GM23338 (cell line): ENCODE data around the gene DIP2B. TPM values are rescaled to one million over a fixed set of nuclear protein-coding genes. Genes with fewer than 3 reads are reported as not detected.

ENCODE experiments used
- ATAC-seq: fragments of 200-7000 bp; cut with Tn5 transposase; 3 replicates; pipeline ENCODE4 v1.9.1; 2020
- DNase-seq: peaks from one replicate; pipeline ENCODE4 v3.0.0-alpha.2; 2015; ENCODE audit warnings: low spot score
- H2AFZ ChIP-seq: fragments of 200-600 bp; sonication (generic); 2 replicates; pipeline ENCODE4 v1.8.0; 2016; ENCODE audit warnings: antibody characterized with exemption, mild to moderate bottlenecking, moderate library complexity
- H3F3A ChIP-seq: fragments of 200-600 bp; sonication (generic); replicated peaks from 2 replicates; pipeline ENCODE4 v1.8.0; 2017; ENCODE audit warnings: antibody characterized with exemption, mixed run types, low read depth
- H3K27ac ChIP-seq: fragments of 200-600 bp; sonication (generic); 2 replicates; pipeline ENCODE4 v1.6.1; 2016; ENCODE audit warnings: low read depth
- H3K27me3 ChIP-seq: fragments of 200-600 bp; sonication (generic); 2 replicates; pipeline ENCODE4 v1.8.0; 2016; ENCODE audit warnings: mild to moderate bottlenecking, mixed run types, moderate library complexity; ENCODE audit not compliant: insufficient read depth
- H3K36me3 ChIP-seq: fragments of 200-600 bp; sonication (generic); 2 replicates; pipeline ENCODE4 v1.8.0; 2016; ENCODE audit warnings: mild to moderate bottlenecking; ENCODE audit not compliant: insufficient read depth
- H3K4me1 ChIP-seq: fragments of 200-600 bp; sonication (generic); 2 replicates; pipeline ENCODE4 v1.8.0; 2016; ENCODE audit warnings: mild to moderate bottlenecking, moderate library complexity; ENCODE audit not compliant: insufficient read depth
- H3K4me2 ChIP-seq: fragments of 200-600 bp; sonication (generic); 2 replicates; pipeline ENCODE4 v1.7.1; 2017; ENCODE audit warnings: mixed run types
- H3K4me3 ChIP-seq: fragments of 200-600 bp; sonication (generic); 2 replicates; pipeline ENCODE4 v1.6.1; 2016; ENCODE audit warnings: mixed run types
- H3K79me2 ChIP-seq: fragments of 200-600 bp; sonication (generic); replicated peaks from 2 replicates; pipeline ENCODE4 v1.8.0; 2017; ENCODE audit warnings: mild to moderate bottlenecking; ENCODE audit not compliant: insufficient read depth
- H3K9me2 ChIP-seq: fragments of 200-600 bp; sonication (generic); 2 replicates; pipeline ENCODE4 v1.8.0; 2017; ENCODE audit not compliant: insufficient read depth
- H4K20me1 ChIP-seq: fragments of 200-600 bp; sonication (generic); replicated peaks from 2 replicates; pipeline ENCODE4 v1.8.0; 2017; ENCODE audit warnings: mild to moderate bottlenecking; ENCODE audit not compliant: insufficient read depth
- H3K27ac Mint-ChIP-seq: 2 replicates; pipeline ENCODE4 v1.8.0; 2020; ENCODE audit warnings: inconsistent platforms, mild to moderate bottlenecking, moderate library complexity, mixed read lengths
- H3K27me3 Mint-ChIP-seq: 3 replicates; pipeline ENCODE4 v1.8.0; 2022; ENCODE audit warnings: low read depth, mild to moderate bottlenecking, moderate library complexity, mixed read lengths, inconsistent platforms; ENCODE audit not compliant: insufficient read depth, poor library complexity
- H3K36me3 Mint-ChIP-seq: 3 replicates; pipeline ENCODE4 v1.8.0; 2021; ENCODE audit warnings: low read depth, mild to moderate bottlenecking, inconsistent platforms, moderate library complexity, mixed read lengths
- H3K4me1 Mint-ChIP-seq: 3 replicates; pipeline ENCODE4 v1.8.0; 2020; ENCODE audit warnings: mild to moderate bottlenecking, inconsistent platforms, mixed read lengths
- H3K4me3 Mint-ChIP-seq: 3 replicates; pipeline ENCODE4 v1.8.0; 2021; ENCODE audit warnings: moderate library complexity, mild to moderate bottlenecking, inconsistent platforms, mixed read lengths
- H3K9me3 Mint-ChIP-seq: 3 replicates; pipeline ENCODE4 v1.8.0; 2020; ENCODE audit warnings: moderate library complexity, mild to moderate bottlenecking, inconsistent platforms, mixed read lengths
- CREB1 ChIP-seq: fragments of 250-450 bp; sonication (Bioruptor Pico); IDR thresholded peaks from 2 replicates; pipeline ENCODE4 v1.5.0; 2020; ENCODE audit warnings: low read depth, mild to moderate bottlenecking, moderate library complexity
- ETS1 ChIP-seq: IDR thresholded peaks from 2 replicates; pipeline ENCODE4 v1.6.1; 2016; ENCODE audit warnings: antibody characterized with exemption
- EZH2 ChIP-seq: fragments of 200-600 bp; sonication (generic); IDR thresholded peaks from one replicate; pipeline ENCODE4 v1.8.0; 2017; ENCODE audit warnings: antibody characterized with exemption, mild to moderate bottlenecking, low read depth; ENCODE audit not compliant: unreplicated experiment
- EZH2phosphoT487 ChIP-seq: fragments of 200-600 bp; sonication (generic); IDR thresholded peaks from one replicate; pipeline ENCODE4 v1.8.1; 2018; ENCODE audit warnings: antibody characterized with exemption; ENCODE audit not compliant: unreplicated experiment
- JUNB ChIP-seq: IDR thresholded peaks from one replicate; pipeline ENCODE4 v1.6.1; 2016; ENCODE audit warnings: antibody characterized with exemption; ENCODE audit not compliant: unreplicated experiment
- NANOG ChIP-seq: IDR thresholded peaks from 2 replicates; pipeline ENCODE4 v1.6.1; 2016; ENCODE audit warnings: antibody characterized with exemption, borderline replicate concordance
- POLR2AphosphoS5 ChIP-seq: IDR thresholded peaks from 2 replicates; pipeline ENCODE4 v1.6.1; 2016; ENCODE audit warnings: antibody characterized with exemption, low read depth
- REST ChIP-seq: IDR thresholded peaks from one replicate; pipeline ENCODE4 v1.6.1; 2018; ENCODE audit warnings: antibody characterized with exemption; ENCODE audit not compliant: unreplicated experiment
- ZNF114 ChIP-seq: fragments of 250-450 bp; sonication (Bioruptor Pico); IDR thresholded peaks from 2 replicates; pipeline ENCODE4 v1.5.0; 2020; ENCODE audit warnings: mild to moderate bottlenecking, moderate library complexity
- ZNF331 ChIP-seq: fragments of 250-450 bp; sonication (Bioruptor Pico); IDR thresholded peaks from 2 replicates; pipeline ENCODE4 v1.5.0; 2020; ENCODE audit warnings: low read depth, mild to moderate bottlenecking, moderate library complexity
- polyA plus RNA-seq: library from polyadenylated mRNA; unstranded; fragments of >200 nt; fragmentation: Nextera tagmentation; extraction: Ambion mirVana; gene quantifications from 2 replicates; pipeline ENCODE4 v1.2.1, GENCODE V29; 2016
- total RNA-seq: library from RNA; depleted of rRNA; stranded (reverse); fragments of >200 nt; shearing (Covaris generic); gene quantifications from 2 replicates; pipeline ENCODE4 v1.2.3, GENCODE V29; 2014

The DIP2B gene
- total and polyA plus RNA-seq, 2 experiments from 2014 or later = 8.0 to 36.4 TPM

- Histone ChIP-seq H2AFZ (no peak overlapping the region), H3K4me2 (no peak overlapping the region), H4K20me1 (peaks cover 13% of the 10 kb centered on the region), H3K4me1 (no peaks in the 10 kb centered on the region; the same call in none of the 2 replicates), H3K27ac (0 out of 2 replicates have a peak overlapping the region, but pooled peaks have one; percentile 11), H3F3A (no peaks in the 10 kb centered on the region), H3K27me3 (no peaks in the 10 kb centered on the region), H3K4me3 (no peak overlapping the region), H3K9me2 (no peaks in the 10 kb centered on the region), H3K79me2 (peaks cover 79% of the 10 kb centered on the region), H3K36me3 (no peaks in the 10 kb centered on the region)
- ATAC-seq = no peak
- H3K27ac Mint-ChIP-seq = peak overlapping the region; percentile 68
- TF ChIP-seq JUNB = no peak
- no peaks in the 10 kb centered on the region for H3K9me3 Mint-ChIP-seq
- no peaks in the 10 kb centered on the region for H3K27me3 Mint-ChIP-seq
- H3K4me3 Mint-ChIP-seq = no peak overlapping the region
- peaks cover 6% of the 10 kb centered on the region for H3K36me3 Mint-ChIP-seq
- H3K4me1 Mint-ChIP-seq = peaks cover 16% of the 10 kb centered on the region
- DNase-seq = no peak
Observed at GRCh38 chr12:50523772-50524171, 19.0 kb downstream of the DIP2B start.

GRCh38 chr12:50524621-50525020 lies 19.8 kb downstream of the DIP2B start:
- Histone ChIP-seq H3K4me3 (no peak overlapping the region), H3K36me3 (no peaks in the 10 kb centered on the region), H3K9me2 (no peaks in the 10 kb centered on the region), H4K20me1 (peaks cover 8% of the 10 kb centered on the region), H3K27ac (0 out of 2 replicates have a peak overlapping the region, but pooled peaks have one; percentile 11), H3K4me2 (no peak overlapping the region), H2AFZ (no peak overlapping the region), H3K79me2 (peaks cover 78% of the 10 kb centered on the region), H3K27me3 (no peaks in the 10 kb centered on the region), H3K4me1 (no peaks in the 10 kb centered on the region; the same call in none of the 2 replicates), H3F3A (no peaks in the 10 kb centered on the region)
- TF ChIP-seq NANOG (no peak), JUNB (no peak), ZNF331 (CRISPR knock-in tag) (no peak)
- H3K4me1 Mint-ChIP-seq = peaks cover 20% of the 10 kb centered on the region
- no peaks in the 10 kb centered on the region for H3K27me3 Mint-ChIP-seq
- no peak for DNase-seq
- H3K36me3 Mint-ChIP-seq = peaks cover 6% of the 10 kb centered on the region
- ATAC-seq = no peak
- H3K4me3 Mint-ChIP-seq = no peak overlapping the region
- no peaks in the 10 kb centered on the region for H3K9me3 Mint-ChIP-seq
- no peak overlapping the region; the same call in 1 of the 2 replicates for H3K27ac Mint-ChIP-seq

GRCh38 chr12:50525422-50525821 lies 20.6 kb downstream of the DIP2B start:
- Mint-ChIP-seq H3K36me3 (peaks cover 6% of the 10 kb centered on the region), H3K27me3 (no peaks in the 10 kb centered on the region), H3K4me1 (peaks cover 20% of the 10 kb centered on the region), H3K9me3 (no peaks in the 10 kb centered on the region), H3K4me3 (no peak overlapping the region), H3K27ac (no peak overlapping the region)
- Histone ChIP-seq H2AFZ (no peak overlapping the region), H3K4me2 (no peak overlapping the region), H3K4me3 (no peak overlapping the region), H3K4me1 (peaks cover 7% of the 10 kb centered on the region), H3K27me3 (no peaks in the 10 kb centered on the region), H3K27ac (no peak overlapping the region), H3K79me2 (peaks cover 79% of the 10 kb centered on the region), H3F3A (no peaks in the 10 kb centered on the region), H3K9me2 (no peaks in the 10 kb centered on the region), H4K20me1 (peaks cover 8% of the 10 kb centered on the region), H3K36me3 (no peaks in the 10 kb centered on the region)
- ATAC-seq (no peak), DNase-seq (no peak)
- no peak for TF ChIP-seq POLR2AphosphoS5
- no peak for TF ChIP-seq ZNF331 (CRISPR knock-in tag)
- TF ChIP-seq ZNF114 = no peak
- TF ChIP-seq JUNB = no peak

- Histone ChIP-seq H2AFZ (no peak overlapping the region), H3K4me1 (peaks cover 26% of the 10 kb centered on the region), H3F3A (0 out of 2 replicates have a peak, but pooled peaks cover 4% of the 10 kb centered on the region), H3K9me2 (no peaks in the 10 kb centered on the region), H3K27me3 (no peaks in the 10 kb centered on the region), H4K20me1 (peaks cover 8% of the 10 kb centered on the region; the same call in 1 of the 2 replicates), H3K4me3 (no peak overlapping the region), H3K36me3 (no peaks in the 10 kb centered on the region), H3K4me2 (no peak overlapping the region), H3K79me2 (peaks cover 75% of the 10 kb centered on the region), H3K27ac (no peak overlapping the region)
- H3K27ac Mint-ChIP-seq = no peak overlapping the region
- peaks cover 20% of the 10 kb centered on the region for H3K4me1 Mint-ChIP-seq
- peaks cover 6% of the 10 kb centered on the region for H3K36me3 Mint-ChIP-seq
- DNase-seq = no peak
- no peaks in the 10 kb centered on the region for H3K27me3 Mint-ChIP-seq
- no peaks in the 10 kb centered on the region for H3K9me3 Mint-ChIP-seq
- ATAC-seq = no peak
- H3K4me3 Mint-ChIP-seq = no peak overlapping the region
- TF ChIP-seq EZH2phosphoT487 (no peak), CREB1 (CRISPR knock-in tag) (no peak), POLR2AphosphoS5 (no peak), ZNF331 (CRISPR knock-in tag) (no peak), EZH2 (no peak), JUNB (no peak), ETS1 (no peak), REST (no peak)
Observed at GRCh38 chr12:50527359-50527726, 22.6 kb downstream of the DIP2B start.
